ENCODE results near the gene ZSCAN31.
"Not testable (repeated sequence)": the region's sequence is repeated elsewhere in the genome, so short reads cannot be mapped to it uniquely, and the experiment has no call there.

ZSCAN31 gene

GRCh38 chr6:28311139-28311823 lies 24.7 kb downstream of the ZSCAN31 start:
- H3K36me3 ChIP-seq (ENCODE audit: control insufficient read depth, insufficient read depth, low read length) = no peaks in the 10 kb centered on the region
- DNase-seq = no peak
- no peaks in the 10 kb centered on the region for H3K4me1 ChIP-seq (ENCODE audit: control insufficient read depth, low read depth, low read length)
- no peak overlapping the region for H3K56ac ChIP-seq (ENCODE audit: low read length)
- H3K4me2 ChIP-seq (ENCODE audit: low read length) = no peak overlapping the region
- no peak overlapping the region for H3K9ac ChIP-seq (ENCODE audit: low read length)
- no peak overlapping the region for H2BK15ac ChIP-seq (replicated peaks; ENCODE audit: low read depth)
- no peak overlapping the region for H3K4ac ChIP-seq (ENCODE audit: low read depth, low read length)
- no peaks in the 10 kb centered on the region for H3K27me3 ChIP-seq (ENCODE audit: insufficient read depth, low read length, poor library complexity)
- H3K4me3 ChIP-seq (ENCODE audit: low read length) = no peak overlapping the region
- H2BK120ac ChIP-seq (ENCODE audit: low read depth, low read length) = no peak overlapping the region
- no peak overlapping the region for H3K27ac ChIP-seq (ENCODE audit: low read depth, low read length)
- H4K5ac ChIP-seq (ENCODE audit: low read length) = no peak overlapping the region
- no peak overlapping the region for H3K18ac ChIP-seq (ENCODE audit: low read length)
- H3K23ac ChIP-seq (ENCODE audit: low read length) = no peak overlapping the region
- H2BK5ac ChIP-seq (ENCODE audit: low read length) = no peak overlapping the region
- H2AK5ac ChIP-seq (ENCODE audit: low read length) = no peak overlapping the region
- no CpG with 5 or more reads among the region's 9 CpGs for WGBS (ENCODE audit: extremely low coverage, insufficient coverage, low lambda C conversion rate)
- H3K79me2 ChIP-seq (ENCODE audit: control insufficient read depth, insufficient read depth, low read length) = no peaks in the 10 kb centered on the region
- H3K79me1 ChIP-seq (ENCODE audit: low read length) = no peaks in the 10 kb centered on the region
- H4K8ac ChIP-seq (ENCODE audit: low read depth, low read length) = no peak overlapping the region

GRCh38 chr6:28306363-28306762 lies 29.6 kb downstream of the ZSCAN31 start:
- H3K4me3 ChIP-seq (ENCODE audit: low read length); H3K56ac ChIP-seq (ENCODE audit: low read length); H3K4me1 ChIP-seq (ENCODE audit: control insufficient read depth, low read depth, low read length); H2BK15ac ChIP-seq (replicated peaks; ENCODE audit: low read depth); H3K27me3 ChIP-seq (ENCODE audit: insufficient read depth, low read length, poor library complexity); H3K4ac ChIP-seq (ENCODE audit: low read depth, low read length); H4K5ac ChIP-seq (ENCODE audit: low read length); DNase-seq; H3K23ac ChIP-seq (ENCODE audit: low read length); H3K4me2 ChIP-seq (ENCODE audit: low read length); H2BK5ac ChIP-seq (ENCODE audit: low read length); H2AK5ac ChIP-seq (ENCODE audit: low read length); H3K79me2 ChIP-seq (ENCODE audit: control insufficient read depth, insufficient read depth, low read length); H3K9ac ChIP-seq (ENCODE audit: low read length); H3K18ac ChIP-seq (ENCODE audit: low read length); H3K27ac ChIP-seq (ENCODE audit: low read depth, low read length); H3K79me1 ChIP-seq (ENCODE audit: low read length); H4K8ac ChIP-seq (ENCODE audit: low read depth, low read length); H3K36me3 ChIP-seq (ENCODE audit: control insufficient read depth, insufficient read depth, low read length); H2BK120ac ChIP-seq (ENCODE audit: low read depth, low read length): not testable (repeated sequence)

GRCh38 chr6:28303570-28303969 lies 32.4 kb downstream of the ZSCAN31 start:
- no peaks in the 10 kb centered on the region for H3K27me3 ChIP-seq (ENCODE audit: insufficient read depth, low read length, poor library complexity)
- H3K9ac ChIP-seq (ENCODE audit: low read length) = no peak overlapping the region
- H2BK15ac ChIP-seq (replicated peaks; ENCODE audit: low read depth) = no peak overlapping the region
- no peaks in the 10 kb centered on the region for H3K79me1 ChIP-seq (ENCODE audit: low read length)
- no peak for DNase-seq
- H4K8ac ChIP-seq (ENCODE audit: low read depth, low read length) = no peak overlapping the region
- no peak overlapping the region for H3K56ac ChIP-seq (ENCODE audit: low read length)
- H2BK120ac ChIP-seq (ENCODE audit: low read depth, low read length) = no peak overlapping the region
- H3K36me3 ChIP-seq (ENCODE audit: control insufficient read depth, insufficient read depth, low read length) = no peaks in the 10 kb centered on the region
- no peak overlapping the region for H3K27ac ChIP-seq (ENCODE audit: low read depth, low read length)
- no peak overlapping the region for H3K23ac ChIP-seq (ENCODE audit: low read length)
- H3K79me2 ChIP-seq (ENCODE audit: control insufficient read depth, insufficient read depth, low read length) = no peaks in the 10 kb centered on the region
- H3K4ac ChIP-seq (ENCODE audit: low read depth, low read length) = no peak overlapping the region
- no peak overlapping the region for H3K4me2 ChIP-seq (ENCODE audit: low read length)
- no peak overlapping the region for H2AK5ac ChIP-seq (ENCODE audit: low read length)
- H3K4me3 ChIP-seq (ENCODE audit: low read length) = no peak overlapping the region
- H3K18ac ChIP-seq (ENCODE audit: low read length) = no peak overlapping the region
- H2BK5ac ChIP-seq (ENCODE audit: low read length) = no peak overlapping the region
- no CpG with 5 or more reads among the region's 3 CpGs for WGBS (ENCODE audit: extremely low coverage, insufficient coverage, low lambda C conversion rate)
- H4K5ac ChIP-seq (ENCODE audit: low read length) = no peak overlapping the region
- no peaks in the 10 kb centered on the region for H3K4me1 ChIP-seq (ENCODE audit: control insufficient read depth, low read depth, low read length)

GRCh38 chr6:28296520-28297060 lies 39.4 kb downstream of the ZSCAN31 start:
- peak; percentile 11 for DNase-seq
- no peaks in the 10 kb centered on the region for H3K4me1 ChIP-seq (ENCODE audit: control insufficient read depth, low read depth, low read length)
- H4K5ac ChIP-seq (ENCODE audit: low read length) = no peak overlapping the region
- no peaks in the 10 kb centered on the region for H3K79me1 ChIP-seq (ENCODE audit: low read length)
- H2BK120ac ChIP-seq (ENCODE audit: low read depth, low read length) = no peak overlapping the region
- H3K27me3 ChIP-seq (ENCODE audit: insufficient read depth, low read length, poor library complexity) = no peaks in the 10 kb centered on the region
- H3K79me2 ChIP-seq (ENCODE audit: control insufficient read depth, insufficient read depth, low read length) = no peaks in the 10 kb centered on the region
- no peak overlapping the region for H3K18ac ChIP-seq (ENCODE audit: low read length)
- no peak overlapping the region for H2BK5ac ChIP-seq (ENCODE audit: low read length)
- H3K56ac ChIP-seq (ENCODE audit: low read length) = no peak overlapping the region
- no peak overlapping the region for H3K9ac ChIP-seq (ENCODE audit: low read length)
- H3K23ac ChIP-seq (ENCODE audit: low read length) = no peak overlapping the region
- H3K27ac ChIP-seq (ENCODE audit: low read depth, low read length) = no peak overlapping the region
- no peaks in the 10 kb centered on the region for H3K36me3 ChIP-seq (ENCODE audit: control insufficient read depth, insufficient read depth, low read length)
- no CpG with 5 or more reads among the region's 7 CpGs for WGBS (ENCODE audit: extremely low coverage, insufficient coverage, low lambda C conversion rate)
- no peak overlapping the region for H3K4me3 ChIP-seq (ENCODE audit: low read length)
- no peak overlapping the region for H3K4me2 ChIP-seq (ENCODE audit: low read length)
- no peak overlapping the region for H3K4ac ChIP-seq (ENCODE audit: low read depth, low read length)
- H2AK5ac ChIP-seq (ENCODE audit: low read length) = no peak overlapping the region
- no peak overlapping the region for H4K8ac ChIP-seq (ENCODE audit: low read depth, low read length)
- no peak overlapping the region for H2BK15ac ChIP-seq (replicated peaks; ENCODE audit: low read depth)

- Histone ChIP-seq H4K5ac (ENCODE audit: low read length) (no peak overlapping the region), H3K4me3 (ENCODE audit: low read length) (no peak overlapping the region), H3K4me1 (ENCODE audit: control insufficient read depth, low read depth, low read length) (no peaks in the 10 kb centered on the region), H3K27me3 (ENCODE audit: insufficient read depth, low read length, poor library complexity) (no peaks in the 10 kb centered on the region), H3K4me2 (ENCODE audit: low read length) (no peak overlapping the region), H3K27ac (ENCODE audit: low read depth, low read length) (no peak overlapping the region), H4K8ac (ENCODE audit: low read depth, low read length) (no peak overlapping the region), H2BK5ac (ENCODE audit: low read length) (no peak overlapping the region), H3K4ac (ENCODE audit: low read depth, low read length) (no peak overlapping the region), H3K23ac (ENCODE audit: low read length) (no peak overlapping the region), H3K9ac (ENCODE audit: low read length) (no peak overlapping the region), H3K56ac (ENCODE audit: low read length) (no peak overlapping the region), H2AK5ac (ENCODE audit: low read length) (no peak overlapping the region), H3K18ac (ENCODE audit: low read length) (no peak overlapping the region), H2BK15ac (replicated peaks; ENCODE audit: low read depth) (no peak overlapping the region), H3K36me3 (ENCODE audit: control insufficient read depth, insufficient read depth, low read length) (no peaks in the 10 kb centered on the region), H3K79me2 (ENCODE audit: control insufficient read depth, insufficient read depth, low read length) (no peaks in the 10 kb centered on the region), H2BK120ac (ENCODE audit: low read depth, low read length) (no peak overlapping the region), H3K79me1 (ENCODE audit: low read length) (no peaks in the 10 kb centered on the region)
- WGBS (ENCODE audit: extremely low coverage, insufficient coverage, low lambda C conversion rate) = no CpG with 5 or more reads among the region's 5 CpGs
- DNase-seq = no peak
Observed at GRCh38 chr6:28295326-28295725, 40.6 kb downstream of the ZSCAN31 start.

- H3K4me2 ChIP-seq (ENCODE audit: low read length) = no peak overlapping the region
- H3K4me3 ChIP-seq (ENCODE audit: low read length) = no peak overlapping the region
- H3K79me2 ChIP-seq (ENCODE audit: control insufficient read depth, insufficient read depth, low read length) = no peaks in the 10 kb centered on the region
- H3K36me3 ChIP-seq (ENCODE audit: control insufficient read depth, insufficient read depth, low read length) = peaks cover 4% of the 10 kb centered on the region
- no peak overlapping the region for H3K18ac ChIP-seq (ENCODE audit: low read length)
- H3K9ac ChIP-seq (ENCODE audit: low read length) = no peak overlapping the region
- no peaks in the 10 kb centered on the region for H3K79me1 ChIP-seq (ENCODE audit: low read length)
- no peak overlapping the region for H4K8ac ChIP-seq (ENCODE audit: low read depth, low read length)
- no peak overlapping the region for H4K5ac ChIP-seq (ENCODE audit: low read length)
- H2BK5ac ChIP-seq (ENCODE audit: low read length) = no peak overlapping the region
- DNase-seq = no peak
- H3K27ac ChIP-seq (ENCODE audit: low read depth, low read length) = no peak overlapping the region
- H3K23ac ChIP-seq (ENCODE audit: low read length) = no peak overlapping the region
- no peak overlapping the region for H3K56ac ChIP-seq (ENCODE audit: low read length)
- no peak overlapping the region for H3K4ac ChIP-seq (ENCODE audit: low read depth, low read length)
- no peaks in the 10 kb centered on the region for H3K4me1 ChIP-seq (ENCODE audit: control insufficient read depth, low read depth, low read length)
- no peak overlapping the region for H2BK15ac ChIP-seq (replicated peaks; ENCODE audit: low read depth)
- H2BK120ac ChIP-seq (ENCODE audit: low read depth, low read length) = no peak overlapping the region
- no peaks in the 10 kb centered on the region for H3K27me3 ChIP-seq (ENCODE audit: insufficient read depth, low read length, poor library complexity)
- H2AK5ac ChIP-seq (ENCODE audit: low read length) = no peak overlapping the region
Observed at GRCh38 chr6:28291573-28291972, 44.4 kb downstream of the ZSCAN31 start.

Data from mesendoderm (in vitro differentiated cells).